ENCODE measurements around the gene COPG1. TPM values are rescaled to one million over a fixed set of nuclear protein-coding genes. Genes with fewer than 3 reads are reported as not detected.
"Not testable (repeated sequence)": the region's sequence is repeated elsewhere in the genome, so short reads cannot be mapped to it uniquely, and the experiment has no call there.

The COPG1 gene
- total RNA-seq, 1 donor from 2014 or later = 224 TPM

GRCh38 chr3:129211772-129212171 is 37.6 kb upstream of the COPG1 start:
- peak; percentile 17 to 78 for DNase-seq (ENCODE audit: low spot score in 2 of 2)

DNA sequence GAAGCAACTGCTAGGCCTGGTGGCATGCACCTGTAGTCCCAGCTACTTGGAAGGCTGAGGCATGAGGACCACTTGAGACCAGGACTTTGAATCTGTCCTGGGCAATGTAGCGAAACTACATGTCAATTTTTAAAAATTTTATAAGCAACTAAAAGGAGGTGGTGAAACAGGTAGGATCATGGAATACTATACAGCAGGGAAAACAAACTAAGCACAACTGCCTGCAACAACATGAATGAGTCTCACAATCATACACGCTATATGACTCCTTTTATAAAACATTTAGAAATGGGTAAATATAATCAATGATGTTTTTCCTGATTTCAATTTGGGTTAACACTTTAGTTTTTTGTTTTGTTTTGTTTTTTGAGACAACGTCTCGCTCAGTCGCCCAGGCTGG is 36.2 kb upstream of the COPG1 start:
- DNase-seq (ENCODE audit: low spot score in 2 of 2) = no peak
- no peaks in the 10 kb centered on the region for H3K9me3 ChIP-seq

More at GRCh38 chr3:129211772-129212171, 37.6 kb upstream of the COPG1 start:
- no peak overlapping the region for H3K27ac ChIP-seq
- no peak for TF ChIP-seq CTCF (IDR thresholded peaks at IDR 0.05)
- no peak overlapping the region for H3K4me3 ChIP-seq
- peaks cover 0 to 4% of the 10 kb centered on the region in 2 donors for H3K4me1 ChIP-seq
- H3K36me3 ChIP-seq = no peaks in the 10 kb centered on the region
- H3K27me3 ChIP-seq = no peaks in the 10 kb centered on the region
- H3K9me3 ChIP-seq = no peaks in the 10 kb centered on the region
- intact Hi-C loops (cut with DNase I) = no loop called here

DNA sequence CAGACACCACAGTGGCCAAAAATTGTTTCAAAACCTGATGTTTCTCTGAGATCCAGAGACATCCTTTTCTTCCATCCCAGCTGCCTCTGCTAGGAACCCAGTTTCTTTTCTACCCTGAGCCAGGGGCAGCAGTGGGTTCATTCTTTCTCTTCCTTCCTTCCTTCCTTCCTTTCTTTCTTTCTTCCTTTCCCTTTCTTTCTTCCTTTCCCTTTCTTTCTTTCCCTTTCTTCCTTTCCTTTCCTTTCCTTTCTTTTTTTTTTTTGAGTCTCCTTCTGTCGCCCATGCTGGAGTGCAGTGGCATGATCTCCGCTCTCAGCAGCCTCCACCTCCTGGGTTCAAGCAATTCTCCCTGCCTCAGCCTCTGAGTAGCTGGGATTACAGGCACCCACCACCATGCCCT is 30.7 kb upstream of the COPG1 start:
- intact Hi-C loops (cut with DNase I) = no loop called here

More for the DNA sequence above, 36.2 kb upstream of the COPG1 start:
- TF ChIP-seq CTCF (IDR thresholded peaks at IDR 0.05) = no peak
- Histone ChIP-seq H3K4me3 (no peak overlapping the region), H3K27me3 (no peaks in the 10 kb centered on the region), H3K4me1 (peaks cover 0 to 4% of the 10 kb centered on the region in 2 donors), H3K36me3 (no peaks in the 10 kb centered on the region), H3K27ac (no peak overlapping the region)
- intact Hi-C loops (cut with DNase I) = no loop called here

GRCh38 chr3:129224387-129224786 is 25.0 kb upstream of the COPG1 start:
- H3K27me3 ChIP-seq; DNase-seq (ENCODE audit: low spot score in 2 of 2); H3K9me3 ChIP-seq; intact Hi-C loops (cut with DNase I); H3K36me3 ChIP-seq: not testable (repeated sequence)
- Histone ChIP-seq H3K27ac (peak overlapping the region; percentile 57 to 69), H3K4me1 (peaks cover 3 to 10% of the 10 kb centered on the region in 2 donors), H3K4me3 (peak overlapping the region in 1 of 2 donors; percentile 43)

More for the DNA sequence above, 30.7 kb upstream of the COPG1 start:
- Histone ChIP-seq H3K4me3 (no peak overlapping the region), H3K36me3 (no peaks in the 10 kb centered on the region), H3K27ac (no peak overlapping the region), H3K27me3 (no peaks in the 10 kb centered on the region), H3K9me3 (no peaks in the 10 kb centered on the region), H3K4me1 (no peaks in the 10 kb centered on the region)
- TF ChIP-seq CTCF (IDR thresholded peaks at IDR 0.05) = no peak
- no peak for DNase-seq (ENCODE audit: low spot score in 2 of 2)

DNA sequence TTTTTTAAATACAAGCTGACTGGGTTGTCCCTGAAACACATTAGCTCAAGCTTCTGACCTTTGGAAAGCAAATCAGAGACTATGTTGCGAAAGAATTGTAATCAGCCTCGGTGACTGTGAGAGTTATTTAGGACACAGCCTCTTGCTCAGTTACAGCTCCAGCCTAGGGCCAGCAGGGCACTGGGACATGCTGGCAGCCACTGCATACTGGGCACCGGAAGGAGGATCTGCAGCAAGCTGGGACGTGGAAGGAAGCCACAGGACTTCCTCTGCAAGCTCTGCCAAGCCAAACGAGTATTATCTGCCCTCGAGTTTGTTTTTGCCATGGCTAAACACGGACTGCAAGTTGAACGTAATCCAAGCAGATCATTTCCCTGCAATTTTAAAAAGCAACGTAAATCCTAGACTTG is 24.4 kb upstream of the COPG1 start:
- H3K27me3 ChIP-seq = no peaks in the 10 kb centered on the region
- peaks cover 3 to 10% of the 10 kb centered on the region in 2 donors for H3K4me1 ChIP-seq
- peak overlapping the region; percentile 8 to 43 for H3K4me3 ChIP-seq
- no peak for TF ChIP-seq CTCF (IDR thresholded peaks at IDR 0.05)
- peak; percentile 66 to 89 for DNase-seq (ENCODE audit: low spot score in 2 of 2)
- H3K9me3 ChIP-seq = no peaks in the 10 kb centered on the region
- H3K27ac ChIP-seq = peak overlapping the region; percentile 57 to 69
- intact Hi-C loops (cut with DNase I) = loop anchor here (5.0 kb wide), 1 partner anchor 43 kb away; the partner anchor contains the start of gene CNBP
- no peaks in the 10 kb centered on the region for H3K36me3 ChIP-seq

GRCh38 chr3:129226374-129226773 is 23.0 kb upstream of the COPG1 start:
- Histone ChIP-seq H3K27ac (peak overlapping the region in 1 of 2 donors; percentile 53), H3K36me3 (no peaks in the 10 kb centered on the region), H3K4me3 (no peak overlapping the region), H3K9me3 (no peaks in the 10 kb centered on the region), H3K4me1 (peaks cover 3 to 10% of the 10 kb centered on the region in 2 donors), H3K27me3 (no peaks in the 10 kb centered on the region)
- peak; percentile 59 to 82 for DNase-seq (ENCODE audit: low spot score in 2 of 2)
- intact Hi-C loops (cut with DNase I) = loop anchor here (5.0 kb wide), 1 partner anchor 44 kb away; the partner anchor contains the start of gene CNBP
- no peak for TF ChIP-seq CTCF (IDR thresholded peaks at IDR 0.05)

Measured in ascending aorta (tissue), 2 donors.